ENCODE measurements around the gene SMU1.
A peak's percentile ranks its signal among the peaks of the same experiment; 100 is the strongest.

DNA sequence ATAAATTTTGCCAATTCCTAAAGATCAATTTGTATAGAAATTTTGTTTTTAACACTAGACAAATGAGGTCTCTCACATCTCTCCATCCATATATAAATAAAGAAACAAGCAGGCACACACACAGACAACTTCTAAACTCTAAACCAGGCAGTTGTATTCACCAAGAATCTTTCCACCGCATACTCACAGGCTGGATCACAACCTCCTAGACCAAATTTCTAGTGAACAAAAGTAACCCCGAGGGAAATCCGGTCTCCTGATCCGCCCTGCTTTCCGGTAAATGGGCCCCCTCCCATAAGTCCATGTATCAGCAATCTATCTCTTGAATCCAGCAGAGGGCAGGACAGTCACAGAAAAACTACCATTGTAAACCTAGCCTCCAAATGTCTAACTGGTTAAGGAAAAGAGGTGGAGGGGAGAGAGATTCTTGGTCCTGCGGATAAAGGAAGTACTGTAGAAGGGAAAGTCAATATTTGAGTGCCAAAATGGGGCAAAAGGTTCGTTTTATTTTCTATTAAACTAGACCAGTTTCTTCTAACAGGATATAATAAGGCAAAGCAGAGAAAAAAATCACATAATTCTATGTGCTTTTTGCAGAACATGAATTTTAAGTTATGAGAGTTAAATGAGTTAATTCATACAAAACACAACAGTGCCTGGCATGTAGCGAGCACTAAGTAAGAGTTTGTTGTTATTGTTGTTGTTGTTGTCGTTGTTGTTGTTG, 4.8 kb upstream of the SMU1 start:
- TF ChIP-seq, protein P1, sequence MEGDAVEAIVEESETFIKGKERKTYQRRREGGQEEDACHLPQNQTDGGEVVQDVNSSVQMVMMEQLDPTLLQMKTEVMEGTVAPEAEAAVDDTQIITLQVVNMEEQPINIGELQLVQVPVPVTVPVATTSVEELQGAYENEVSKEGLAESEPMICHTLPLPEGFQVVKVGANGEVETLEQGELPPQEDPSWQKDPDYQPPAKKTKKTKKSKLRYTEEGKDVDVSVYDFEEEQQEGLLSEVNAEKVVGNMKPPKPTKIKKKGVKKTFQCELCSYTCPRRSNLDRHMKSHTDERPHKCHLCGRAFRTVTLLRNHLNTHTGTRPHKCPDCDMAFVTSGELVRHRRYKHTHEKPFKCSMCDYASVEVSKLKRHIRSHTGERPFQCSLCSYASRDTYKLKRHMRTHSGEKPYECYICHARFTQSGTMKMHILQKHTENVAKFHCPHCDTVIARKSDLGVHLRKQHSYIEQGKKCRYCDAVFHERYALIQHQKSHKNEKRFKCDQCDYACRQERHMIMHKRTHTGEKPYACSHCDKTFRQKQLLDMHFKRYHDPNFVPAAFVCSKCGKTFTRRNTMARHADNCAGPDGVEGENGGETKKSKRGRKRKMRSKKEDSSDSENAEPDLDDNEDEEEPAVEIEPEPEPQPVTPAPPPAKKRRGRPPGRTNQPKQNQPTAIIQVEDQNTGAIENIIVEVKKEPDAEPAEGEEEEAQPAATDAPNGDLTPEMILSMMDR (IDR thresholded peaks at IDR 0.05 in 4 of 5, conservative IDR thresholded peaks at IDR 0.05 in 1 of 5) = peak; percentile 80 to 86 (median 84)
- TF ChIP-seq POLR2A (IDR thresholded peaks at IDR 0.05) = no peak

Measured in gastrocnemius medialis (tissue), 4 donors.